Suppressor macrophage treated with lipopolysaccharide for 1 hour (primary cell): ENCODE measurements around the gene PNPLA1.

ENCODE experiments used
- DNase-seq, 3 donors: peaks; one replicate each; pipeline ENCODE4 v3.0.0-alpha.2; 2020 to 2022

PNPLA1 gene

GRCh38 chr6:36247693-36248092, 22.2 kb upstream of the PNPLA1 start:
- no peak for DNase-seq

- DNase-seq: peak in 2 of 3 donors; percentile 25 to 43
These were observed 20.9 kb upstream of the PNPLA1 start for GRCh38 chr6:36248980-36249379.

GRCh38 chr6:36249536-36249935, 20.3 kb upstream of the PNPLA1 start:
- DNase-seq: no peak

GRCh38 chr6:36252005-36252404, 17.9 kb upstream of the PNPLA1 start:
- no peak for DNase-seq

GRCh38 chr6:36263390-36264000, 6.4 kb upstream of the PNPLA1 start:
- DNase-seq: no peak

- DNase-seq: no peak
These were observed 4.1 kb upstream of the PNPLA1 start for GRCh38 chr6:36265744-36266143.

- DNase-seq: no peak
These were observed 2.8 kb upstream of the PNPLA1 start for GRCh38 chr6:36266913-36267644.

- no peak for DNase-seq
These were observed 2.0 kb upstream of the PNPLA1 start for GRCh38 chr6:36267731-36268477.

GRCh38 chr6:36268478-36269275, 1.2 kb upstream of the PNPLA1 start:
- peak; percentile 61 to 66 (median 63) for DNase-seq

- DNase-seq: no peak
These were observed 2.4 kb downstream of the PNPLA1 start for GRCh38 chr6:36272234-36272633.

- no peak for DNase-seq
These were observed 3.2 kb downstream of the PNPLA1 start for GRCh38 chr6:36273067-36273466.

GRCh38 chr6:36273802-36274514, 4.1 kb downstream of the PNPLA1 start:
- DNase-seq: no peak

- no peak for DNase-seq
These were observed 7.0 kb downstream of the PNPLA1 start for GRCh38 chr6:36276581-36277536.

GRCh38 chr6:36277946-36278470, 8.1 kb downstream of the PNPLA1 start:
- no peak for DNase-seq

- peak; percentile 73 to 83 (median 82) for DNase-seq
These were observed 10.6 kb downstream of the PNPLA1 start for GRCh38 chr6:36280467-36280866.

- DNase-seq: peak in 2 of 3 donors; percentile 31 to 34
These were observed 11.1 kb downstream of the PNPLA1 start for GRCh38 chr6:36280983-36281382.

GRCh38 chr6:36283608-36284007, 13.7 kb downstream of the PNPLA1 start:
- DNase-seq: peak; percentile 35 to 49 (median 38)

GRCh38 chr6:36284359-36284758, 14.5 kb downstream of the PNPLA1 start:
- no peak for DNase-seq

GRCh38 chr6:36285187-36285671, 15.4 kb downstream of the PNPLA1 start:
- peak; percentile 28 to 35 (median 30) for DNase-seq

GRCh38 chr6:36285797-36286196, 15.9 kb downstream of the PNPLA1 start:
- no peak for DNase-seq

GRCh38 chr6:36286858-36287257, 17.0 kb downstream of the PNPLA1 start:
- DNase-seq: no peak
